SH-SY5Y (cell line): Measurements from ENCODE around the gene ITPR3.

Experiments
- GATA2 ChIP-seq: IDR thresholded peaks from 2 replicates; pipeline ENCODE4 v1.6.1; 2011; ENCODE audit warnings: mild to moderate bottlenecking, low read depth, low read length
- GATA3 ChIP-seq: IDR thresholded peaks from 2 replicates; pipeline ENCODE4 v1.6.1; 2011; ENCODE audit warnings: low read depth, mild to moderate bottlenecking, low read length, moderate library complexity

GRCh38 chr6:33576668-33577067 is 44.5 kb upstream of the ITPR3 start:
- TF ChIP-seq GATA3 (no peak), GATA2 (no peak)
